Osteoblast (primary cell): ENCODE measurements around the gene PSMG4. TPM values are rescaled to one million over a fixed set of nuclear protein-coding genes. Genes with fewer than 3 reads are reported as not detected.

ENCODE experiments used
- DNase-seq: peaks from one replicate; pipeline ENCODE4 v3.0.0; 2011; ENCODE audit warnings: low spot score, mixed read lengths; ENCODE audit not compliant: insufficient read length; ENCODE audit errors: missing footprints
- H2AFZ ChIP-seq: 2 replicates; pipeline ENCODE4 v1.6.0; 2011; ENCODE audit warnings: mild to moderate bottlenecking, low read length
- H3K27ac ChIP-seq: 2 replicates; pipeline ENCODE4 v1.5.1; 2011; ENCODE audit warnings: mild to moderate bottlenecking, low read depth, low read length, moderate library complexity
- H3K27me3 ChIP-seq: 2 replicates; pipeline ENCODE4 v1.6.0; 2012; ENCODE audit warnings: mild to moderate bottlenecking, control low read depth, inconsistent platforms, low read length, moderate library complexity; ENCODE audit not compliant: insufficient read depth
- H3K36me3 ChIP-seq: 2 replicates; pipeline ENCODE4 v1.5.1; 2011; ENCODE audit warnings: mild to moderate bottlenecking, low read length, control low read depth, moderate library complexity; ENCODE audit not compliant: insufficient read depth
- H3K4me1 ChIP-seq: 2 replicates; pipeline ENCODE4 v1.5.1; 2011; ENCODE audit warnings: mild to moderate bottlenecking, low read length, control low read depth, moderate library complexity; ENCODE audit not compliant: insufficient read depth
- H3K4me2 ChIP-seq: 2 replicates; pipeline ENCODE4 v1.6.0; 2011; ENCODE audit warnings: mild to moderate bottlenecking, low read length; ENCODE audit not compliant: insufficient read depth
- H3K4me3 ChIP-seq: fragments of 200-600 bp; sonication (generic); 3 replicates; pipeline ENCODE4 v1.5.1; 2012; ENCODE audit warnings: mild to moderate bottlenecking, low read length, inconsistent platforms; ENCODE audit not compliant: insufficient read depth
- H3K79me2 ChIP-seq: 2 replicates; pipeline ENCODE4 v1.6.0; 2012; ENCODE audit warnings: mild to moderate bottlenecking, low read length, control low read depth, inconsistent platforms; ENCODE audit not compliant: insufficient read depth
- H3K9me3 ChIP-seq: 2 replicates; pipeline ENCODE4 v1.5.1; 2011; ENCODE audit warnings: low read depth, low read length, control low read depth
- H4K20me1 ChIP-seq: 2 replicates; pipeline ENCODE4 v1.6.0; 2012; ENCODE audit warnings: mild to moderate bottlenecking, low read length, control low read depth; ENCODE audit not compliant: insufficient read depth
- total RNA-seq: library from RNA; depleted of rRNA; stranded (reverse); fragments of >200 nt; gene quantifications from 2 replicates; pipeline ENCODE4 v1.2.3, GENCODE V29; 2012
- TF ChIP-seq, protein P1 (sequence below): IDR thresholded peaks from 2 replicates; pipeline ENCODE4 v1.5.1; 2011; ENCODE audit warnings: mild to moderate bottlenecking, low read depth, low read length, moderate library complexity; ENCODE audit errors: extremely low read depth

The PSMG4 gene
- total RNA-seq, 1 donor, result 24.6 TPM

DNA sequence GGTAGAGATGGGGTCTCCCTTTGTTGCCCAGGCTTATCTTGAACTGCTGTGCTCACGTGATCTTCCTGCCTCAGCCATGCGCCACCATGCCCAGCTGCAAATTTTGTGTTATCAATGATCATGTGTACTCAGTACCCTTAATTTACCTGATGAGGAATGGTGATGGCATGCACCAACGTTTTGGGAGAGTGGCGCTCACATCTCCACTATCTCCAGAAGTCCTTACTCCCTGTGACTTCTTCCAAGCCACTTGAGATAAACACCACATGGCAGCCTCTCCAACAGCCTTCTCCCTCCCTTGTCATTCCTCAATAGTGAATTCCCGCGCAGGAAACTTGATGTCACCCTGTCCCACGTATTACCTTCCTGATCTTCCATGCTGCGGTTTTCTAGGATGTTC lies 58.1 kb downstream of the PSMG4 start:
- Histone ChIP-seq H3K9me3 (no peaks in the 10 kb centered on the region), H3K4me1 (no peaks in the 10 kb centered on the region), H3K79me2 (no peaks in the 10 kb centered on the region), H3K27me3 (no peaks in the 10 kb centered on the region), H3K27ac (no peak overlapping the region), H4K20me1 (no peaks in the 10 kb centered on the region), H3K4me3 (no peak overlapping the region), H3K4me2 (no peak overlapping the region), H3K36me3 (no peaks in the 10 kb centered on the region), H2AFZ (no peak overlapping the region)
- TF ChIP-seq, protein P1, sequence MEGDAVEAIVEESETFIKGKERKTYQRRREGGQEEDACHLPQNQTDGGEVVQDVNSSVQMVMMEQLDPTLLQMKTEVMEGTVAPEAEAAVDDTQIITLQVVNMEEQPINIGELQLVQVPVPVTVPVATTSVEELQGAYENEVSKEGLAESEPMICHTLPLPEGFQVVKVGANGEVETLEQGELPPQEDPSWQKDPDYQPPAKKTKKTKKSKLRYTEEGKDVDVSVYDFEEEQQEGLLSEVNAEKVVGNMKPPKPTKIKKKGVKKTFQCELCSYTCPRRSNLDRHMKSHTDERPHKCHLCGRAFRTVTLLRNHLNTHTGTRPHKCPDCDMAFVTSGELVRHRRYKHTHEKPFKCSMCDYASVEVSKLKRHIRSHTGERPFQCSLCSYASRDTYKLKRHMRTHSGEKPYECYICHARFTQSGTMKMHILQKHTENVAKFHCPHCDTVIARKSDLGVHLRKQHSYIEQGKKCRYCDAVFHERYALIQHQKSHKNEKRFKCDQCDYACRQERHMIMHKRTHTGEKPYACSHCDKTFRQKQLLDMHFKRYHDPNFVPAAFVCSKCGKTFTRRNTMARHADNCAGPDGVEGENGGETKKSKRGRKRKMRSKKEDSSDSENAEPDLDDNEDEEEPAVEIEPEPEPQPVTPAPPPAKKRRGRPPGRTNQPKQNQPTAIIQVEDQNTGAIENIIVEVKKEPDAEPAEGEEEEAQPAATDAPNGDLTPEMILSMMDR, result no peak
- no peak for DNase-seq

Other genes starting within 250 kb of the PSMG4 start
- gene RIPK1, start 190.5 kb upstream of the PSMG4 start, total RNA-seq, result 28.0 and 29.3 TPM in 2 replicates
- gene BPHL, start 140.2 kb upstream of the PSMG4 start, total RNA-seq, result 19.9 and 20.3 TPM in 2 replicates
- gene TUBB2A, start 101.4 kb upstream of the PSMG4 start, total RNA-seq, result 44.5 and 49.5 TPM in 2 replicates
- 5.6 and 9.0 TPM in 2 replicates for gene TUBB2B, start 31.3 kb upstream of the PSMG4 start, total RNA-seq
- 16.2 and 18.1 TPM in 2 replicates for gene SLC22A23, start 198.1 kb downstream of the PSMG4 start, total RNA-seq